ENCODE measurements around the gene RNF130.
"Not testable (repeated sequence)": the region's sequence is repeated elsewhere in the genome, so short reads cannot be mapped to it uniquely, and the experiment has no call there.

RNF130 gene

DNA sequence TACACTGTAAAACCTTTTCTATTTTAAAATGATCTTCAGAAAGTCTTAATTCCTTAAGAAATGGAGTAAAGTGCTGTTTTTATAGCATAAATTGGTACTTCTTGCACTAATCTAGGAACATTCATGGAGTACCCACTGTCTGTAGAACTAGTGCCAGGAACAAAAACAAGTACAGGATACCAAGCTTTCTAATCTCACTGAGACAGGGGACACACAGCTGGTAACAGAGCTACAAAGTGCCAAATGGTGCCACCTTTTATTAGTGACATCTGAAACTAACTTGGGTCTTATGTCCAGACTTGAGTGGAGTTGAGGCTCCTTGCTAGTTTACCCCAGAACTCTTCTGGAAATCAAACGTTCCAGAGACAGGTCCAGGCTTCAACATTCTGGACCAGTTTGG, 57.9 kb downstream of the RNF130 start:
- no peak for DNase-seq

GRCh38 chr5:180012316-180012715, 59.2 kb downstream of the RNF130 start:
- DNase-seq, result no peak

- no peak for DNase-seq
Observed at GRCh38 chr5:180010636-180011035, 60.9 kb downstream of the RNF130 start.

DNA sequence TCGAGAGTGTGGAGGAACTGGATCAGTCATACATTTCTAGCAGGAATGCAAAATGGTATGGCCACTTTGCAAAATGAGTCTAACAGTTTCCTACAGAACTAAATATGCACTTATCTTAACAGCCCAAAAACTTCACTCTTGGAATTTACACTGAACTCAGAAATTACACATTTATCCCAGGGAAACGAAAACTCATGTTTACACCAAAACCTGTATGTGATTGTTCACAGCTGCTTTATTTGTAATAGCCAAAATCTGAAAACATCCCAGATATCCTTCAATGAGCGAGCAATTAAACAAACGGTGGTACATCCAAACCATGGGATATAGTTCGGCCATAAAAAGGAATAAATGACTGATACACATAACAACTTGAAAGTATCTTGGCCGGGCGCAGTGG, 62.0 kb downstream of the RNF130 start:
- DNase-seq, result no peak

DNA sequence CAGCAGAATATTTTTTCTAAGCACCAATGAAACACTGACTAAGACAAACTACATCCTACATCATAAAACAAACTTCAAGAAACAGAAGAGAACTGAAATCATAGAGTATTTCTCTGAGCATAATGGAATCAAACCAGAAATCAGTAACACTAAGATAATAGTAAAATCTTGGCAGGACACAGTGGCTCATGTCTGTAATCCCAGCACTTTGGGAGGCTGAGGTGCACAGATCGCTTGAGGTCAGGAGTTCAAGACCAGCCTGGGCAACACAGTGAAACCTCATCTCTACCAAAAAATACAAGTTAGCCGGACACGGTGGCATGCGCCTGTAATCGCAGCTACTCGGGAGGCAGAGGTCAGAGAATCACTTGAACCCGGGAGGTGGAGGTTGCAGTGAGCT, 63.1 kb downstream of the RNF130 start:
- no peak for DNase-seq

GRCh38 chr5:180007582-180007981, 64.0 kb downstream of the RNF130 start:
- peak; percentile 95 to 96 for DNase-seq

DNA sequence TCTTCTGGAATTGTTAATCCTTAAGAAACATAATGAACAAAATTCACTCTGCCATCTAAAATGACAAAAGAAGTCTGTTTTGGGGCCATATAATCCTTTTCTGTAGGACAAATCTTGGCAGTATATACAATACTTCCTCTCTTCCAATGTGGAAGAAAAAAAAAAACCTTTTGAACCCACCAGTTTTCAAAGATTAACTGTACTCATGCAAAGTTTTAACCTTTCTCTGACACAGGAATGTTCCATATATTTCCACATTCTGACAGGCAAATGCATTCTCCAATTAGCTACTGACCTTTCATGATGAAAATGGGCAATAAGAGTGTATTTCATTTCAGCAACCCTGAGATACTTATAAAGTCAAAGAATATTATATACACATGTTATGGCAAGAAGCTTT, 65.4 kb downstream of the RNF130 start:
- DNase-seq, result no peak

DNA sequence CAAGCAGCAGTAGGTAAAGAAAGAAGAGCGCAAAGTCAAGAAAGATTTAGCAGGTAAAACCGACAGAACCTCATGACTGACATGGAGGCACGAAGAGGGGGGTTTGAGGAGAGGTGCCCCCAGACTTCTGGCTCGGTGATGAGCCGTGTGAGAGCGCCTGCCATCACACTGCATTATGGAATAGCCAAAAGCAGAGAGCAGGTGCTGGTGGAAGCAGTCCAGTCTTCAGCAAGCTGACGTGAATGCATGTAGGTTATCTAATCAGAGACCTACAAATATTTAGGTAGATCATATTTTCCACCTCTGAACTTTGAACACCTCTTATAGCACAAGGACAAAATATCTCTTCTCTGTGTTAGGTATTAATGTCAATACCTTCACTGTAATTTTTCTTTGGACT, 68.4 kb downstream of the RNF130 start:
- no peak for DNase-seq

GRCh38 chr5:180001742-180002141, 69.8 kb downstream of the RNF130 start:
- no peak for DNase-seq

GRCh38 chr5:180001136-180001535, 70.4 kb downstream of the RNF130 start:
- DNase-seq, result no peak

- DNase-seq, result no peak
Observed at GRCh38 chr5:179998485-179998884, 73.1 kb downstream of the RNF130 start.

GRCh38 chr5:179994583-179995323, 76.8 kb downstream of the RNF130 start:
- no peak for DNase-seq

- not testable (repeated sequence) for DNase-seq
Observed at GRCh38 chr5:179992855-179993254, 78.7 kb downstream of the RNF130 start.

- DNase-seq, result no peak
Observed at GRCh38 chr5:179991106-179991505, 80.5 kb downstream of the RNF130 start.

- not testable (repeated sequence) for DNase-seq
Observed at GRCh38 chr5:179990525-179990924, 81.0 kb downstream of the RNF130 start.

- no peak for DNase-seq
Observed at GRCh38 chr5:179986328-179986727, 85.2 kb downstream of the RNF130 start.

- no peak for DNase-seq
Observed at GRCh38 chr5:179981636-179982035, 89.9 kb downstream of the RNF130 start.

GRCh38 chr5:179980767-179981166, 90.8 kb downstream of the RNF130 start:
- no peak for DNase-seq

DNA sequence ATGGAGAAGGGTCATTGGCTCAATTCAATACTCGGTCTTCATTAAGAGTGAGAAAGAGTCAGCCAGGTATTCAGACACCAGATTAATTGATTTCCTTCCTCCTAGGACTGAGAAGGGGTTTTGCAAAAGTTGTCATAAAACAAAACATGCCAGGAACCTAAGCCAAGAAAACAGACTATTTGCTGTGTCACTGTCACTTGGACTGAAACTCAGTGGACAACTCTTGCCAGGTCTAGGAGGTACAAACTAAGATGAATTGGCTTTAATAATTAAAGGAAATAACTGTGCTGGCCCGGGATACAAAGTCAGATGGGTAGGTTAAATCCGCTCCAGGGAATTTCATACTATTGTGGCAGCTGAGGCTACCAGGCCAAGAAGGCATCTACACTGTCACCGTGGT, 92.8 kb downstream of the RNF130 start:
- no peak for DNase-seq

DNA sequence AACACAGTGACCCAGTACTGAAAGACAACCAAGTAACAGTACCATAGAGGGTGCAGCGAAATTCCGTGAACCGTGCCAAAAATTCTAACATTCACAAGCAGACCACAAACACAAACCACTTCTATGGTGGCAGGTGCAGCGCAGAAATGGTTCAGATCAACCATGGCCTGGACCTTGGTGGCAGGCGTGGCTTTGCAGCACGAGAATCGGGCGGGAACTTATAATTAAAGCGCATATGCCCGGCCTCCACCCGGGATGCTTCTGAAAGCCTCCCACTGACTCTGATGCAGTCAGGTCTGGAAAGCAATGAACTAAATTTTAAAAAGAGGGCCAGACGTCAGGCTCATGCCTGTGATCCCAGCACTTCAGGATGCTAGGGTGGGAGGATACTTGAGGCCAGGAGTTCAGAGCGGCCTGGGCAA, 95.8 kb downstream of the RNF130 start:
- DNase-seq, result no peak

DNA sequence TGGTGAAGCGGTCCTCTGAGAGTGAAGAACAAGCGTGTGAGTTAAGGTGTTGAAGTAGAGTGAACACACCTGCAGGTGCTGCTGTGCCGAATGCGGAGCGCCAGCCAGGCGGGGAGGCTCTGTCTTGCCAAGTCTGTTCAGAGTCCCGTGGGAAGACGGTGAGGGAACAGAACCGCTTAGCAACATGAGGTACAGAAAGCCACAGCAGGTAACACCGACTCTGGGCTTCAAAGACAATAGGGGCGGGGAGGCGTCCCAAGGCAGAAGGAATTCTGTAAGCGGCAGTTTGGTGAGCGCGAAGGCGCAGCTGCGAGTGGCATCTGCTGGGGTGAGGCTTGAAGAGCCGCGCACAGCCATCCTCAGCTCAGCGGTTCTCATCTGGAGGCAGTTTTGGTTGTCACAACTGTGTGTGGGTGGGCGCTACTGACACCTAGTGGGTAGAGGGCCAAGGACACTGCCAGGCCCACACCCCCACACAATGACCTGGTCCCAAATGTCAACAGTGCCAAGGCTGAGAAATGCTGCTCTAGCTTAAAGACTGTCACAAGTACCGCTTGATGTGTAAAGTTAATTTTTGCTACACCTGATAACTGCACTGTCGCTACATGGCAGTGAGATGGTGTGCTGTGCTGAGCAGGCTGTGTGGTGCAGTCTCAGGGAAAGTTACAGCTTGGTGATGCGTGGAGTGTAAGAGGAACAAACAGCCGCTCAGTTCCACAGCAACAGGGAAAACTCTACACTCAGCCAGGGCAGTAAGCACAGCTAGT, 96.4 kb downstream of the RNF130 start:
- DNase-seq, result peak; percentile 57 to 69

DNA sequence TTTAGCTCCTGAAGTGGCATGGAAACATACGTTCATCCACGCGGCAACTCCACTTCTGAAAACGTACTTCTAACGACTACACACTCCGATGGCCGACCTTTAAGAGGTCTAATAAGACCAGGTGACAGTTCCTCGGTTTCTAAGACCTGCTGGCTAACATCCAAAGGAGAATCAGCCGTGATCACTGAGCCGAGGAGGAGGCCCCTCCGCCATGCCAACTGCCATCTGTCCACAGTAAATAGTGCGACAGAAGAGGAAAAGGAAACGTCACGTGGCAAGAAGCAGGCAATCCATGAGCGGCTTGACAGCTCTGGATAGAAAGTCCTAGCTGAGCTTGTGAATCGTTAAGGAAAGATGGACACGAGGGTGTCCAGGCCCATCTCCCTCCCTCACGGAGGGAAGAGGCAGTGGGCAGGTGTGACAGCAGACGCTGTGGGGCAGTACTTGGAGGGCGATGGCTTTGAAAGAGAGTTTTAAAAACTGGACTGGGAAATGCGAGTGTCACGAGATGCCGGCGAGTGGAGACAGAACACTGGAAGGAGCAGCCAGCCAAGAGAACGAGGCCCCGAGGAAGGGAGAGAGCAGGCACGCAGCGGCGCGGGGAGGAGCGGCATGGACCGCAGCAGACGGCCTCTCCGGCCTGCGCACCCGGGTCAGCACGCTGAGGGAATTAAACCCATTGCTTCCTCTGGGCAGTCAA, 97.2 kb downstream of the RNF130 start:
- DNase-seq, result no peak

- DNase-seq, result no peak
Observed at GRCh38 chr5:179973391-179973790, 98.2 kb downstream of the RNF130 start.

- DNase-seq, result no peak
Observed at GRCh38 chr5:179969110-179969509, 102.4 kb downstream of the RNF130 start.

Measured in Kasumi-1 (cell line).